Vein endothelial cell (primary cell): ENCODE measurements around the gene CAPZB. TPM values are rescaled to one million over a fixed set of nuclear protein-coding genes. Genes with fewer than 3 reads are reported as not detected.

ENCODE experiments used
- small RNA-seq: library from RNA; depleted of rRNA; stranded (forward); fragments of <200 nt; gene quantifications from one replicate; pipeline ENCODE3, GENCODE V24; 2012
- total RNA-seq: library from RNA; depleted of rRNA; stranded (reverse); fragments of >200 nt; gene quantifications from 2 replicates; pipeline ENCODE4 v1.2.3, GENCODE V29; 2012

Gene CAPZB
- 215 and 226 TPM in 2 replicates for total RNA-seq

DNA sequence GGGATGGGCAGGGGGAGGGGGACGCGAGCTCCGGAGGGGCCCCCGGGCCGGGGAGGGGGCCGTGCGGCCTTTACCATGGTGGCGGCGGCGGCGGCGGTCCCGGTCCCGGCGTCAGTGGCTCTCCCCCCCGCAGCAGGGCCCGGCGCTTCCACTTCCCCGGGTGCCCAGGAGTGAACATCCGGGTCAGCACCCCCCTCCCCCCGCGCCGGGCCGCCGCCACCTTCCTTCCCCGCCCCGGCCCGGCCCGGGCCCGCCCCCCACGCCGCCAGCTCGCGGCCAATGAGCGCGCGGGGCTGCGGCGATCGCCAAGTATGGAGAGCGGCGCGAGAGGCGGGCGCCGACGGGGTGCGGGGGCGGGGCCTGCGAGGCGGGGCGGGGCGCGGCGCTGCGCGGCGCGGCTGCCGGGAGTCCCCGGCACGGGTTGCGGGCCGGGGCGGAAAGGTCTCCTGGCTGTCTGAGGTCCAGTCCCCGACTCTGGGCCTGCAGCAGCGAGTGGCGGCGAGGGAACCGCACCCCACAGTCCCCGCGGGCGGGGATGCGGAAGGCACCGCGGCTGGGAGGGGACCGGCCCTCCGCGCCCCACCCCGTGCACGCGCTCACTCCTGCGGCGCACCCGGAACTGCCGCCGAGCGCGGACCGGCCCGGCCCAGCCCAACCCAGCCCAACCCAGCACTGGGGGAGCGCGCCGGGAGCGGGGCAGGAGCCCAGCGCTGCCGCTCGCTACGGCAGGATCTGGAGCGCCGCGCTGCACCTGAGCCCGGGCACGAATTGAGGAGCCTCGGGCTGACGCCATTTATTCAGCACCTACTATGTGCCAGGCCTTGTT lies at the start of gene CAPZB:
Gene CAPZB, minus strand, starts transcription at position 178 of the 826 bp plus-strand sequence. Its CDS starts 101 bp downstream, at position 77.

GRCh38 chr1:19311931-19312781 lies 173.2 kb downstream of the CAPZB start, which contains the start of the genes AKR7A2 and SLC66A1:
Gene AKR7A2, minus strand, starts transcription at chr1:19312144. Its CDS starts 20 bp downstream, at chr1:19312124.
Gene SLC66A1, plus strand, starts transcription at chr1:19312326. Its CDS starts 5,352 bp downstream, at chr1:19317678.

Small RNAs within 50 kb of the gene (small RNA-seq; reads per million reads assigned to genes)
- gene RN7SL277P (not detected), gene RNU4-28P (not detected), gene RNU6-1099P (not detected)

Other genes starting within 250 kb of the CAPZB start
- gene EMC1, start 234.0 kb downstream of the CAPZB start, total RNA-seq = 73.5 and 78.0 TPM in 2 replicates
- gene MRTO4, start 233.7 kb downstream of the CAPZB start, total RNA-seq = 35.3 and 46.0 TPM in 2 replicates
- gene AKR7A3, start 196.8 kb downstream of the CAPZB start, total RNA-seq = 0.57 and 0.65 TPM in 2 replicates
- gene AKR7A2, start 173.4 kb downstream of the CAPZB start, total RNA-seq = 64.7 and 68.5 TPM in 2 replicates
- gene SLC66A1, start 173.2 kb downstream of the CAPZB start, total RNA-seq = 15.4 and 18.2 TPM in 2 replicates
- 36.4 and 51.0 TPM in 2 replicates for gene NBL1, start 158.8 kb upstream of the CAPZB start, total RNA-seq
- gene HTR6, start 179.3 kb upstream of the CAPZB start, total RNA-seq = under 0.01 TPM in 1 of 2 replicates, not detected in the other